SU-DHL-6 (cell line): ENCODE measurements around the gene CRYZL1.
"Not testable (repeated sequence)": the region's sequence is repeated elsewhere in the genome, so short reads cannot be mapped to it uniquely, and the experiment has no call there.

Experiments used
- H2AFZ ChIP-seq: fragments of 200-600 bp; sonication (generic); 2 replicates; pipeline ENCODE4 v1.6.1; 2014; ENCODE audit warnings: low read depth, mild to moderate bottlenecking, moderate library complexity, mixed read lengths, antibody characterized with exemption, low read length; ENCODE audit not compliant: severe bottlenecking
- H3F3A ChIP-seq: fragments of 200-600 bp; shearing (Covaris generic); 2 replicates; pipeline ENCODE4 v1.6.0; 2016; ENCODE audit warnings: antibody characterized with exemption, mild to moderate bottlenecking; ENCODE audit not compliant: insufficient read depth
- H3K27ac ChIP-seq: fragments of 200-600 bp; sonication (generic); 2 replicates; pipeline ENCODE4 v1.5.1; 2016; ENCODE audit warnings: low read depth, mild to moderate bottlenecking, low read length, moderate library complexity, mixed read lengths
- H3K27me3 ChIP-seq: fragments of 200-600 bp; sonication (generic), shearing (Covaris generic); 2 replicates; pipeline ENCODE4 v1.6.0; 2014; ENCODE audit warnings: mild to moderate bottlenecking, low read length
- H3K36me3 ChIP-seq: fragments of 200-600 bp; sonication (generic); 2 replicates; pipeline ENCODE4 v1.6.1; 2014; ENCODE audit warnings: mild to moderate bottlenecking, low read length, mixed read lengths
- H3K4me2 ChIP-seq: fragments of 300-600, 200-600 bp; shearing (Covaris generic), sonication (generic); 2 replicates; pipeline ENCODE4 v1.6.0; 2014; ENCODE audit warnings: low read length, low read depth, mild to moderate bottlenecking; ENCODE audit not compliant: poor library complexity, severe bottlenecking
- H3K4me3 ChIP-seq: fragments of 200-600 bp; sonication (generic); 2 replicates; pipeline ENCODE4 v1.5.1; 2014; ENCODE audit warnings: antibody characterized with exemption, low read length, mild to moderate bottlenecking, mixed read lengths; ENCODE audit not compliant: insufficient read depth, poor library complexity, severe bottlenecking
- H3K79me2 ChIP-seq: fragments of 200-600 bp; sonication (generic); 2 replicates; pipeline ENCODE4 v1.6.1; 2014; ENCODE audit warnings: mild to moderate bottlenecking, low read length, moderate library complexity; ENCODE audit not compliant: insufficient read depth
- H3K9ac ChIP-seq: fragments of 200-600 bp; sonication (generic); 2 replicates; pipeline ENCODE4 v1.7.0; 2014; ENCODE audit warnings: mild to moderate bottlenecking, low read length
- H3K9me2 ChIP-seq: fragments of 200-600 bp; sonication (generic); replicated peaks from 2 replicates; pipeline ENCODE4 v1.6.1; 2014; ENCODE audit warnings: low read length; ENCODE audit not compliant: insufficient read depth
- H3K9me3 ChIP-seq: fragments of 200-600 bp; sonication (generic); 2 replicates; pipeline ENCODE4 v1.6.1; 2014; ENCODE audit warnings: low read length, mixed read lengths; ENCODE audit not compliant: insufficient read depth
- H4K20me1 ChIP-seq: fragments of 200-600 bp; sonication (generic); 2 replicates; pipeline ENCODE4 v1.6.1; 2014; ENCODE audit warnings: low read depth, mild to moderate bottlenecking, antibody characterized with exemption, low read length, moderate library complexity, mixed read lengths
- CTCF ChIP-seq: fragments of 200-600 bp; sonication (generic); IDR thresholded peaks from one replicate; pipeline ENCODE4 v1.5.1; 2017; ENCODE audit warnings: antibody characterized with exemption, mild to moderate bottlenecking, low read length, moderate library complexity; ENCODE audit not compliant: insufficient read depth, poor library complexity, severe bottlenecking
- EZH2phosphoT487 ChIP-seq: fragments of 200-600 bp; sonication (generic), shearing (Covaris generic); conservative IDR thresholded peaks from 2 replicates; pipeline ENCODE4 v1.6.1; 2018; ENCODE audit warnings: mild to moderate bottlenecking, antibody characterized with exemption, low read length, moderate library complexity, mixed read lengths

The CRYZL1 gene

DNA sequence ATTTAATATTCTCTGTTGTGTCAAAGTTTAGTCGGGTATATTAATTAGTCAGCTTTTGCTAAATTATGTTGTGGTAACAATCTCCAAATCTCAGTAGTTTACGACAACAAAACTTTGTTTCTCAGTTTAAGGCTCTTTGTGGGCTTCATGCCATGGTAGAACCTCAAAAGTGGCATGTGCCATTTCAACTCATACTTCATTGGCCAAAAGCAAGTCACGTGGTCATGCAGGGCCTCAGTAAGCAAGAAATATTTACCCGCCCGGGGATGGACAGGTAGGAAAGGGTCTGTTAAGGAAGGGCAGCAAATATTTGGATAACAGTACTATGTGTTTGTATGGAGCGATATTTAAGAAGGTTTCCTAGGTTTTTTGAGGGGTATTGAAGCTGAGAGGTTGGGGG lies 39.3 kb upstream of the CRYZL1 start:
- peaks cover under 1% of the 10 kb centered on the region; the same call in 1 of the 2 replicates for H4K20me1 ChIP-seq
- H3K79me2 ChIP-seq = no peaks in the 10 kb centered on the region
- TF ChIP-seq EZH2phosphoT487 (no peak), CTCF (no peak)

DNA sequence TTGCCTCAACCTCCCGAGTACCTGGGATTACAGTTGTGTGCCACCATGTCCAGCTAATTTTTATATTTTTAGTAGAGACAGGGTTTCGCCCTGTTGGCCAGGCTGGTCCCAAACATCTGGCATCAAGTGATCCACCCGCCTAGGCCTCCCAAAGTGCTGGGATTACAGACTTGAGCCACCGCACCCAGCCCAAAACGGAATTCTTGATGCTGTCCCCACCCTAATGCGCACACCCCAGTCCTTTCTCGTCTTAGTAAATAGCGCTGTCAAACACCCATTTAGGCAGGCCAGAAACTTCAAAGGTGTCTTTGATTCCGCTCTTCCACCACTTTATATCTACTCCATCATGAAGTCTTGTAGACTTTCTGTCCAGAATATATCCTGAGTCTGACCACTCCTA lies 35.9 kb upstream of the CRYZL1 start:
- no peak overlapping the region for H2AFZ ChIP-seq
- peaks cover 4% of the 10 kb centered on the region; the same call in 1 of the 2 replicates for H4K20me1 ChIP-seq
- H3K27ac ChIP-seq = no peak overlapping the region
- no peak overlapping the region for H3K9ac ChIP-seq
- no peaks in the 10 kb centered on the region for H3K36me3 ChIP-seq
- no peak overlapping the region for H3K4me2 ChIP-seq
- H3F3A ChIP-seq = no peaks in the 10 kb centered on the region
- no peak overlapping the region for H3K4me3 ChIP-seq
- H3K9me3 ChIP-seq = no peaks in the 10 kb centered on the region
- no peaks in the 10 kb centered on the region for H3K27me3 ChIP-seq
- no peaks in the 10 kb centered on the region for H3K79me2 ChIP-seq
- TF ChIP-seq CTCF (no peak), EZH2phosphoT487 (no peak)
- H3K9me2 ChIP-seq = no peaks in the 10 kb centered on the region

More for the DNA sequence above, 39.3 kb upstream of the CRYZL1 start:
- H3K4me2 ChIP-seq = no peak overlapping the region
- H3K27ac ChIP-seq = no peak overlapping the region
- no peaks in the 10 kb centered on the region for H3K36me3 ChIP-seq
- no peaks in the 10 kb centered on the region for H3F3A ChIP-seq
- H3K9me3 ChIP-seq = no peaks in the 10 kb centered on the region
- no peak overlapping the region for H2AFZ ChIP-seq
- no peaks in the 10 kb centered on the region for H3K27me3 ChIP-seq
- no peak overlapping the region for H3K9ac ChIP-seq
- H3K4me3 ChIP-seq = no peak overlapping the region
- H3K9me2 ChIP-seq = no peaks in the 10 kb centered on the region

DNA sequence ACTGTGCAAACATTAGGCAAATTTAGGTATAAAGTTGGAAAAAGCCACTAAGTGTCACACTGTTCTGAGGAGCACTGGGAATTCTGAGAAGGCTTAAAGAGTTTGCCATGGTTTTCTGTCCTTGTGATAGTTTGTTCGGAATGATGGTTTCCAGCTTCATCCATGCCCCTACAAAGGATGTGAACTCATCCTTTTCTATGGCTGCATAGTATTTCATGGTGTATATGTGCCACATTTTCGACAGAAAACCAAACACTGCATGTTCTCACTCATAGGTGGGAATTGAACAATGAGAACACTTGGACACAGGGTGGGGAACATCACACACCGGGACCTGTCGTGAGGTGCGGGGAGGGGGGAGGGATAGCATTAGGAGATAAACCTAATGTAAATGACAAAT lies 35.1 kb upstream of the CRYZL1 start:
- H3K27ac ChIP-seq, H2AFZ ChIP-seq, H3K9ac ChIP-seq, H3K27me3 ChIP-seq, H3F3A ChIP-seq, H4K20me1 ChIP-seq, H3K4me2 ChIP-seq, H3K9me3 ChIP-seq, H3K4me3 ChIP-seq, H3K79me2 ChIP-seq, H3K9me2 ChIP-seq, H3K36me3 ChIP-seq: not testable (repeated sequence)

DNA sequence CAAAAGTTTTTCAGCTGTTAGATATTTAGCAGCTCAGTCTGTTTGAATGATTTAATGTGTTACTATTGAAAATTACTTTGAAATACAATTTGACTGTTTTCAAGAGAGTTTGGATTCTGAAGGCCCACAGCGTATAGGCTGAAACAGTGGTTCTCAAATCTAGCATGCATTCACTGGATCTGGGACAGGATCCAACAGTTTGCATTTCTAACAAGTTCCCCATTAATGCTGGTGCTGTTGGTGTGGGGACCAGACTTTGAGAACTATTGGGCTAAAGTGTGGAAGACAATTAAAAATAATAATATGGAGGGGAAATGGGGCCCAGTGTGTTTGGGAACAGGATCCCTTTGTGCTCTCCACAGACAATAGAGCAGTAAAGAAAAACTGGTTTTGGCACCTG lies 32.7 kb upstream of the CRYZL1 start:
- no peaks in the 10 kb centered on the region for H3K79me2 ChIP-seq
- H3K27me3 ChIP-seq = no peaks in the 10 kb centered on the region
- no peak overlapping the region for H3K9ac ChIP-seq
- H4K20me1 ChIP-seq = peaks cover 4% of the 10 kb centered on the region; the same call in 1 of the 2 replicates
- H2AFZ ChIP-seq = no peak overlapping the region
- H3K36me3 ChIP-seq = no peaks in the 10 kb centered on the region
- no peaks in the 10 kb centered on the region for H3K9me3 ChIP-seq
- H3K4me2 ChIP-seq = no peak overlapping the region
- no peaks in the 10 kb centered on the region for H3F3A ChIP-seq
- no peaks in the 10 kb centered on the region for H3K9me2 ChIP-seq
- H3K4me3 ChIP-seq = no peak overlapping the region
- TF ChIP-seq CTCF (no peak), EZH2phosphoT487 (no peak)
- H3K27ac ChIP-seq = no peak overlapping the region
